IPS DF 4.7 (cell line): Measurements from ENCODE around the gene SGCA.

Source experiments
- DNase-seq: peaks from one replicate; pipeline ENCODE4 v3.0.0-alpha.2; 2013; ENCODE audit warnings: low spot score; ENCODE audit errors: extremely low read depth

The SGCA gene

GRCh38 chr17:50165867-50166517 lies at the start of gene SGCA:
Gene SGCA (plus strand): TSS chr17:50166005. CDS start chr17:50166041, 36 bp downstream.
- DNase-seq: no peak

GRCh38 chr17:50117202-50118051 lies 48.4 kb upstream of the SGCA start:
- no peak for DNase-seq

GRCh38 chr17:50118076-50118827 lies 47.6 kb upstream of the SGCA start:
- DNase-seq: no peak

- DNase-seq: no peak
These were observed 47.0 kb upstream of the SGCA start for GRCh38 chr17:50118828-50119218.

GRCh38 chr17:50120475-50121253 lies 45.1 kb upstream of the SGCA start:
- no peak for DNase-seq

- no peak for DNase-seq
These were observed 42.9 kb upstream of the SGCA start for GRCh38 chr17:50122945-50123344.

GRCh38 chr17:50123649-50124349 lies 42.0 kb upstream of the SGCA start:
- DNase-seq: no peak

- no peak for DNase-seq
These were observed 40.3 kb upstream of the SGCA start for GRCh38 chr17:50125420-50125997.

GRCh38 chr17:50127697-50128361 lies 38.0 kb upstream of the SGCA start:
- DNase-seq: no peak

GRCh38 chr17:50128441-50129352 lies 37.1 kb upstream of the SGCA start:
- DNase-seq: no peak

GRCh38 chr17:50129353-50129727 lies 36.5 kb upstream of the SGCA start:
- DNase-seq: no peak

GRCh38 chr17:50129728-50130558 lies 35.9 kb upstream of the SGCA start, which contains the start of gene SAMD14:
Gene SAMD14 (minus strand): TSS chr17:50130160. CDS start chr17:50124959, 5,201 bp downstream.
- DNase-seq: no peak

- no peak for DNase-seq
These were observed 35.1 kb upstream of the SGCA start for GRCh38 chr17:50130559-50131305.

GRCh38 chr17:50132104-50132794 lies 33.6 kb upstream of the SGCA start:
- DNase-seq: no peak

- DNase-seq: no peak
These were observed 32.6 kb upstream of the SGCA start for GRCh38 chr17:50133028-50133768.

GRCh38 chr17:50133769-50134099 lies 32.1 kb upstream of the SGCA start:
- no peak for DNase-seq
